Breast epithelium (tissue), 3 donors: ENCODE measurements around the gene INTS14.

Source experiments
- CTCF ChIP-seq, 3 donors: fragments of 450-650 bp; IDR thresholded peaks; one replicate each; pipeline ENCODE4 v1.5.1; 2016 to 2017; ENCODE audit warnings: antibody characterized with exemption in 3 of 3, mild to moderate bottlenecking in 3 of 3, moderate library complexity in 3 of 3
- POLR2A ChIP-seq: fragments of 450-650 bp; IDR thresholded peaks from one replicate; pipeline ENCODE4 v1.6.1; 2016; ENCODE audit warnings: antibody characterized with exemption, mild to moderate bottlenecking, moderate library complexity

- TF ChIP-seq CTCF (IDR thresholded peaks at IDR 0.05) (no peak), POLR2A (no peak)
Measured at GRCh38 chr15:65577129-65577996, 33.6 kb downstream of the INTS14 start.
